Ascending aorta (tissue), 2 donors: ENCODE results near the gene MYO9B. TPM values are rescaled to one million over a fixed set of nuclear protein-coding genes. Genes with fewer than 3 reads are reported as not detected.
A peak's percentile ranks its signal among the peaks of the same experiment; 100 is the strongest.
"Not testable (repeated sequence)": the region's sequence is repeated elsewhere in the genome, so short reads cannot be mapped to it uniquely, and the experiment has no call there.

ENCODE experiments used
- DNase-seq, 2 donors: peaks; one replicate each; pipeline ENCODE4 v3.0.0-alpha.2; 2019; ENCODE audit warnings: low spot score in 2 of 2
- H3K27ac ChIP-seq, 2 donors: fragments of 200-600 bp; sonication (generic); one replicate each; pipeline ENCODE4 v1.5.1; 2016 to 2017; ENCODE audit warnings: mild to moderate bottlenecking in 1 of 2
- H3K27me3 ChIP-seq: fragments of 200-600 bp; sonication (generic); one replicate; pipeline ENCODE4 v1.5.1; 2017
- H3K36me3 ChIP-seq, 2 donors: fragments of 200-600 bp; sonication (generic); one replicate each; pipeline ENCODE4 v1.5.1; 2016
- H3K4me1 ChIP-seq, 2 donors: fragments of 200-600 bp; sonication (generic); one replicate each; pipeline ENCODE4 v1.5.1; 2016 to 2017; ENCODE audit warnings: mild to moderate bottlenecking in 1 of 2
- H3K4me3 ChIP-seq, 2 donors: fragments of 200-600 bp; sonication (generic); one replicate each; pipeline ENCODE4 v1.5.1; 2016 to 2017; ENCODE audit warnings: mild to moderate bottlenecking in 1 of 2
- H3K9me3 ChIP-seq, 2 donors: fragments of 200-600 bp; sonication (generic); one replicate each; pipeline ENCODE4 v1.5.1; 2016
- intact Hi-C: fragments of 100-400 bp; cut with DNase I; formaldehyde crosslinking; loops from one replicate; pipeline ENCODE4 v1.15.1; 2023
- total RNA-seq: library from RNA; depleted of rRNA; stranded (reverse); fragments of >200 nt; gene quantifications from one replicate; pipeline ENCODE4 v1.1.0, GENCODE V29; 2016
- TF ChIP-seq, protein P1 (sequence below), 3 experiments: fragments of 200-600 bp in 2 of 3; fragments of 450-650 bp in 1 of 3; sonication (generic) in 2 of 3; IDR thresholded peaks; one replicate each; pipeline ENCODE4 v1.5.1; 2016 to 2019; ENCODE audit warnings: antibody characterized with exemption in 3 of 3, mild to moderate bottlenecking in 1 of 3, moderate library complexity in 1 of 3

MYO9B gene
- total RNA-seq, 1 donor from 2014 or later, result 182 TPM

- Histone ChIP-seq H3K27me3 (no peaks in the 10 kb centered on the region), H3K27ac (peak overlapping the region; percentile 67 to 97), H3K4me1 (peaks cover 23 to 42% of the 10 kb centered on the region in 2 donors), H3K4me3 (no peak overlapping the region), H3K9me3 (no peaks in the 10 kb centered on the region), H3K36me3 (peaks cover 0 to 7% of the 10 kb centered on the region in 2 donors)
- no peak for DNase-seq
- TF ChIP-seq, protein P1, sequence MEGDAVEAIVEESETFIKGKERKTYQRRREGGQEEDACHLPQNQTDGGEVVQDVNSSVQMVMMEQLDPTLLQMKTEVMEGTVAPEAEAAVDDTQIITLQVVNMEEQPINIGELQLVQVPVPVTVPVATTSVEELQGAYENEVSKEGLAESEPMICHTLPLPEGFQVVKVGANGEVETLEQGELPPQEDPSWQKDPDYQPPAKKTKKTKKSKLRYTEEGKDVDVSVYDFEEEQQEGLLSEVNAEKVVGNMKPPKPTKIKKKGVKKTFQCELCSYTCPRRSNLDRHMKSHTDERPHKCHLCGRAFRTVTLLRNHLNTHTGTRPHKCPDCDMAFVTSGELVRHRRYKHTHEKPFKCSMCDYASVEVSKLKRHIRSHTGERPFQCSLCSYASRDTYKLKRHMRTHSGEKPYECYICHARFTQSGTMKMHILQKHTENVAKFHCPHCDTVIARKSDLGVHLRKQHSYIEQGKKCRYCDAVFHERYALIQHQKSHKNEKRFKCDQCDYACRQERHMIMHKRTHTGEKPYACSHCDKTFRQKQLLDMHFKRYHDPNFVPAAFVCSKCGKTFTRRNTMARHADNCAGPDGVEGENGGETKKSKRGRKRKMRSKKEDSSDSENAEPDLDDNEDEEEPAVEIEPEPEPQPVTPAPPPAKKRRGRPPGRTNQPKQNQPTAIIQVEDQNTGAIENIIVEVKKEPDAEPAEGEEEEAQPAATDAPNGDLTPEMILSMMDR (IDR thresholded peaks at IDR 0.05), result no peak
- intact Hi-C loops, result loop anchor here (5.0 kb wide), 1 partner anchor 42 kb away; no protein-coding TSS in a partner anchor
These were observed 63.5 kb downstream of the MYO9B start for GRCh38 chr19:17138937-17139598.

DNA sequence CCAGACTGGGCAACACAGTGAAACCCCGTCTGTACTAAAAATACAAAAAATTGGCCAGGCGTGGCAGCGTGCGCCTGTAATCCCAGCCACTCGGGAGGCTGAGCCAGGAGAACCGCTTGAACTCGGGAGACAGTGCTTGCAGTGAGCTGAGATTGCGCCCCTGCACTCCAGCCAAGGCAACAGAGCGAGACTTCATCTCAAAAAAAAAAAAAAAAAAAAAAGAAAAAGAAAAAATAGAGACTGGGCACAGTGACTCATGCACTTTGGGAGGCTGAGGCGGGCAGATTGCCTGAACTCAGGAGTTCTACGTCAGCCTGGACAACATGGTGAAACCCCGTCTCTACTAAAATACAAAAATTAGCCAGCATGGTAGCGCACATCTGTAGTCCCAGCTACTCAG, 69.2 kb downstream of the MYO9B start:
- not testable (repeated sequence) for H3K27me3 ChIP-seq, H3K9me3 ChIP-seq, H3K4me3 ChIP-seq
- Histone ChIP-seq H3K4me1 (peaks cover 8 to 12% of the 10 kb centered on the region in 2 donors), H3K36me3 (peaks cover 27% of the 10 kb centered on the region in 2 donors), H3K27ac (peak overlapping the region; percentile 86 to 97)
- peak; percentile 61 to 90 for DNase-seq
- intact Hi-C loops, result loop anchor here (1.0 kb wide), 1 partner anchor 64 kb away; no protein-coding TSS in a partner anchor

- no peaks in the 10 kb centered on the region for H3K9me3 ChIP-seq
- H3K27ac ChIP-seq, result peak overlapping the region; percentile 86 to 88
- H3K4me3 ChIP-seq, result peak overlapping the region in 1 of 2 donors; percentile 25
- intact Hi-C loops, result no loop called here
- DNase-seq, result no peak
- peaks cover 27 to 30% of the 10 kb centered on the region in 2 donors for H3K36me3 ChIP-seq
- no peaks in the 10 kb centered on the region for H3K27me3 ChIP-seq
- peaks cover 6 to 9% of the 10 kb centered on the region in 2 donors for H3K4me1 ChIP-seq
- TF ChIP-seq, protein P1 (IDR thresholded peaks at IDR 0.05), result no peak
These were observed 70.2 kb downstream of the MYO9B start for GRCh38 chr19:17145546-17146497.

DNA sequence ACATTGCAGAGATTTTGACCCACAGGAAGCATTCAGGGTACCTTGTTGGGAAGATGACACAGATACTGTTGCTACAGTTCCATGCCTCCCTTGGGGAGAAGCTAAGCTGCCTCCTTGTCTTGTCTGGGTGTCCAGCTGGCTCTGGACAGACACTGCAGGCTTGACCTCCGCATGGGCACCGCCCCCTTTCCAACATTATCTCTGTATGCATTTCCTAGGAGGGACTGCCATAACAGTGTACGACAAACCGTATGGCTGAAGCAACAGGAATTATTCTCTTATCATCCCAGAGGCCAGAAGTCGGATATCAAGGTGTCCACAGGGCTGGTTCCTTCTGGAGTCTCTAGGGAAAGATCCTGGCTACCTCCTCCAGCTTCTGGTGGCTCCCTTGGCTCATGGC, 72.6 kb downstream of the MYO9B start:
- TF ChIP-seq, protein P1 (IDR thresholded peaks at IDR 0.05), result no peak
- Histone ChIP-seq H3K27me3 (no peaks in the 10 kb centered on the region), H3K27ac (no peak overlapping the region), H3K36me3 (peaks cover 34 to 46% of the 10 kb centered on the region in 2 donors), H3K4me3 (no peak overlapping the region), H3K4me1 (peaks cover 6 to 9% of the 10 kb centered on the region in 2 donors), H3K9me3 (no peaks in the 10 kb centered on the region)
- intact Hi-C loops, result no loop called here
- no peak for DNase-seq

GRCh38 chr19:17149393-17150135, 74.0 kb downstream of the MYO9B start:
- H3K4me1 ChIP-seq, result peaks cover 6 to 8% of the 10 kb centered on the region in 2 donors
- intact Hi-C loops, result no loop called here
- H3K9me3 ChIP-seq, result no peaks in the 10 kb centered on the region
- no peaks in the 10 kb centered on the region for H3K27me3 ChIP-seq
- no peak overlapping the region for H3K27ac ChIP-seq
- DNase-seq, result no peak
- TF ChIP-seq, protein P1 (IDR thresholded peaks at IDR 0.05), result no peak
- no peak overlapping the region for H3K4me3 ChIP-seq
- H3K36me3 ChIP-seq, result peaks cover 49 to 61% of the 10 kb centered on the region in 2 donors
